NCI-H2196 (cell line): ENCODE measurements around the gene HSBP1L1.

Experiments
- DNase-seq: peaks from one replicate; lab custom pipeline; 2025; ENCODE audit not compliant: unreplicated experiment; lab: John Stamatoyannopoulos, UW

Gene HSBP1L1

DNA sequence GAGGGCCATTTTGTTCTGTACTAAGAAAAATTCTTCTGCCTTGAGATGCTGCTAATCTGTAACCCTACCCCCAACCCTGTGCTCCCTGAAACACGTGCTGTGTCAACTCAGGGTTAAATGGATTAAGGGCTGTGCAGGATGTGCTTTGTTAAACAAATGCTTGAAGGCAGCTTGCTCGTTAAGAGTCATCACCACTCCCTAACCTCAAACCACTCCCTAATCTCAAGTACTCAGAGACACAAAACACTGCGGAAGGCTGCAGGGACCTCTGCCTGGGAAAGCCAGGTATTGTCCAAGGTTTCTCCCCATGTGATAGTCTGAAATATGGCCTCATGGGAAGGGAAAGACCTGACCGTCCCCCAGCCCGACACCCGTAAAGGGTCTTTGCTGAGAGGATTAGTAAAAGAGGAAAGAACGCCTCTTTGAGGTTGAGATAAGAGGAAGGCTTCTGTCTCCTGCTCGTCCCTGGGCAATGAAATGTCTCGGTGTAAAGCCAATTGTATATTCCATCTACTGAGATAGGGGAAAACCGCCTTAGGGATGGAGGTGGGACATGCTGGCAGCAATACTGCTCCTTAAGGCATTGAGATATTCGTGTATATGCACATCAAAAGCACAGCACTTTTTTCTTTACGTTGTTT lies 4.2 kb upstream of the HSBP1L1 start:
- peak; percentile 45 for DNase-seq

DNA sequence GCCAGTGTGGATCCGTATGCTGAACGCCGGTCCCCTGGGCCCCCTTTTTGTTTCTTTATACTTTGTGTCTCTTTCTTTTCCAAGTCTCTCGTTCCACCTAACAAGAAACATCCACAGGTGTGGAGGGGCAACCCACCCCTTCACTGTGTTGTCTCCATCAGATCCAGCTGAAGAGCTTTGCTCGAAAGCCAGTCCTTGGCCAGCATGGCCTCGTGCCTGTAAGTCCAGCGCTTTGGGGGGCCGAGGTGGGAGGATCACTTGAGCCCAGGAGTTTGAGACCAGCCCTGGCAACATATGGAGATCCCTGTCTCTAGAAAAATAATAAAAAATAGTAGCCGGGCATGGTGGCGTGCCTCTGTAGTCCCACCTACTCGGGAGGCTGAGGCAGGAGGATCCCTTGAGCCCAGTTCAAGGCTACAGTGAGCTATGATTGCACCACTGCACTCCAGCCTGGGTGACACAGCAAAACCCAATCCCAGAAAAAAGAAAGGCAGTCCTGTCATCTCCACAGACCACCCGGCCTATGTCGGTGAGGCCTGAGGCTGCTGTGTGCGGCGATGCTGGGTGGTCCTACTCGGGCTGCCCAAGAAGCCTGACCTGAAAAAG lies 3.4 kb upstream of the HSBP1L1 start:
- DNase-seq = no peak

DNA sequence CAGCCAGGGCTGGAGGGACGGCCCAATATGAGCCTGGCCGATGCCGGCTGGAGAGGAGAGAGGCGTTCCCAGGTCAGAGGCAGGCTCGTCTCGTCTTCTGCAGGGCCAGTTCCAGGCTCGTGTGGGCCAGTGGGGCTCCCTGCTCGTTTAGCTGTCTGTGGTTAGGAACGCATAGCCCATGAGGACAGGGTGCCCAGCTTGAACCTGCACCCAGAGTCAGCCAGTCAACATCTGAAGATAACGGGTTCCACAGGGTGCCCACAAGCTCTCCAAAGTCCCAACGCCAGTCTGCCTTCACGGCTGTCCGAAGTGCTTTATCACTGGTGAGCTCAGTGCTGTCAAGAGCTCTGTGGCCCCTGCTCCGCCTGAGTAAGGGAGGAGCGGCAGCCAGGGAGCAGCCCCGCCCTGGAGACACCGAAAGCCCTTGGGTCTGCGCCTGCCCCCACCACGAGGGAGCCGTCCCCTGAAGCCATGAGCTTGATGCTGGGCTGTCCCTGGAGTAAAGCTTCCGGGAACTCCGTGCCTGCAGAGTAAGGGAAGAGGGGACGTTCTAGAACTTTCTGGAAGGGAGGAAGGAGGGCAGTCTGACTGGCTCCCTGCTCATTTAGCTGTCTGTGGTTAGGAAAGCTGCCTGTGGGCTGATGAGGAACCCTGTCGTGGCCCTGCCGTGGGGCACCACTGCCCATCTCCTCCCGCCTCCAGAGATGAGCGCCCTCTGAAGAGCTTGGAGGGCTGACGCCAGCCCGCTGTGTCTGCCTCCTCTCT lies 2.7 kb upstream of the HSBP1L1 start:
- DNase-seq = no peak

GRCh38 chr18:79962311-79962710 lies 2.1 kb upstream of the HSBP1L1 start:
- DNase-seq = no peak

DNA sequence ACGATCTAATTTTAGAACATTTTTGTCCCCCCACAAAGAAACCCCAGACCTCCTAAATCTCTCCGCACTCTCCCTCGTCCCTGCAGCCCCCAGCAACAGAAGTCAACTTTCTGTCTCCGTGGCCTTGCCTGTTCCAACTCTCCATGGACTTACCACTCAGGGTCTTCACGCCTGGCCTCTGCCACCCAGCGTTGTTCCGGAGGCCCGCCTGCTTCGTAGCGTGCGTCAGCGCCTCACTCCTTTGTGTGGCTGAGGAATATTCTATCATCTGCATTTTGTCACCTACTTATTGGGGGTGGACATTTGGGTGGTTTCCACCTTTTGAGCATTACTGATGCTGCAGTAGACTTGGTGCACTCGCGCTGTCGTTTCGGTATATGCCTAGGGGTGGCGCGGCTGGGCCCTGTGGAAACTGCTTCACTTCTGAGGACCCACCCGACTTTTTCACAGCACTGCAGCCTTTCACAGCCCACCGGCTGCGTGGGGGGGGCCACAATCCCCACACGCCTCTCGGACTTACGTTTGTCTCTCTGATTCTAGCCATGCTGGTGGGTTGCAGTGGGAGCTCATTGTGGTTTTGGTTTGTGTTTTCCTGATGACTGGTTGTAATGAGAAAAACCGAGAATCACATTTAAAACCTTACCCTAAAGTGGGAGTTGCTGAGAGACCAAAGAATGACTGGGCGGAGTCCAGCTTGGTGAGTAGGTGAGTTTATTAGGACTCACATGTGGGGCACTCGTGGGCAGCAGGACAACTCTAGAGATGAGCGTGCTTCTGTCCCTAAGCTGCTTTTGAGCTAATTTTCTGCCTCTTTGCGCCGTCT lies 1.4 kb upstream of the HSBP1L1 start:
- no peak for DNase-seq

DNA sequence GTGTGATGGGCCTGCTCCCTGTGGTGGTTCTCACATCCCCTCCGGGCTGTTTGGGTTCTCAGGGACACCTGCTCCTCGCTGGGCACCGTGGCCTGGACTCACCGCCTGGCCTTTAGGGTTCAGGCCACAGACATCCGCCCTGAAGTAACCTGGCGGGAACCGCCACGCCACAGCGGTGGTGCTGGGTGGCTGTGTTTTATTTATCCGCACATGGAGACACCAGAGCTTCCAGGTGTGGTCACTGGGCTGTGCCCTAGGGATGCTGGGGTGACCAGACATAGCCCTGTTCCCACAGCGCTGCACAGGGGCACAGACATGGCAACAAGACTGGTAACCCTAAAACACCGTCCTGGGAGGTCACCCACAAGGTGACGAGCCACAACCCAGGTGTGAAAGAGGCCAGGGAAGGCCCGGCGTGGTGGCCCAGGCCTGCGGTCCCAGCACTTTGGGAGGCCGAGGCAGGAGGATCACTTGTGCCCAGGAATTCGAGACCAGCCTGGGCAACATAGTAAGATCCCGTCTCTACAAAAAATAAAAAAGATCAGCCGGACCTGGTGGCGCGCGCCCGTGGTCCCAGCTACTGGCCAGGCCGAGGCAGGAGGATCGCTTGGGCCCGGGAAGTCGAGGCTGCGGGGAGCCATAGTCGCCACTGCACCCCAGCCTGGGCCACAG lies 649 bp upstream of the HSBP1L1 start:
- DNase-seq = no peak

GRCh38 chr18:79965119-79965902 lies 868 bp downstream of the HSBP1L1 start:
- DNase-seq = no peak

GRCh38 chr18:79970419-79971133 lies 6.1 kb downstream of the HSBP1L1 start:
- DNase-seq = no peak

- DNase-seq = no peak
These were observed 6.9 kb downstream of the HSBP1L1 start for GRCh38 chr18:79971211-79971952.

GRCh38 chr18:79971986-79972385 lies 7.5 kb downstream of the HSBP1L1 start:
- DNase-seq = no peak

DNA sequence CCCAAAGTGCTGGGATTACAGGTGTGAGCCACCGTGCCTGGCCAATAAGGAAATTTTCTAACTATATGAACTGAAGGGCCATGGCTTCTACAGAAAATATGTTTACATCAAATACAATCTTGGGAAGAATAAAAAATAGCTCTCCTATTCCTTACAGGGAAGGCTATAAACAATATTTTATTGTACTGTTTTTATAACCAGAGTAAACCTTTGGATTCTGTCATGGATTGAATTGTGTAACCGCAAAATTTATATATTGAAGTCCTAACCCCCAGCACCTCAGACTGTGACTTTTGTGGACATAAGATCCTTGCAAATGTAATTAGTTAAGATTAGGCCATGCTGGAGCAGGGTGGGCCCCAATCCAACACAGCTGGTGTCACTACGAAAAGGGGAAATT lies 8.3 kb downstream of the HSBP1L1 start:
- no peak for DNase-seq

DNA sequence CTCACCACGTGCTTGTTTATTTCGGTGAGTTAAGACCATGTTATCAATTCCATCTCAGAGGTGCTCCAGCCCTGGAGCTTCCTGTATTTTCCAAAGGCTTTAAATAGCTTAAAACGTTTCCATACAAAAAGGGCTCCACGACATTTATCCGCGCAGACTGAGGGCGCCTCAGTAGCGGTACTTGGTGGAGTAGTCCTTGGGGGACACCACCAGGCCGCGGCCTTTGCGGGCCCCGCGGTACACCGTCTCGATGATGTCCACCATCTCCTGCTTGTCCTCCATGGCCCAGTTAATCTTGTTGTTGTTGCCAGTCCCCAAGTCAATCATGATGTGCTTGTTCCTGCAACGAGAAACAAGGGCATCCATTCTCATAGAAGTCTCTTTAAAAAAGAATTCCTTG lies 9.1 kb downstream of the HSBP1L1 start:
- DNase-seq = no peak

- DNase-seq = no peak
These were observed 9.7 kb downstream of the HSBP1L1 start for GRCh38 chr18:79974025-79974654.

- DNase-seq = no peak
These were observed 10.6 kb downstream of the HSBP1L1 start for GRCh38 chr18:79975043-79975442.

GRCh38 chr18:79975985-79976680 lies 11.7 kb downstream of the HSBP1L1 start:
- no peak for DNase-seq

GRCh38 chr18:79979843-79980242 lies 15.4 kb downstream of the HSBP1L1 start:
- no peak for DNase-seq

DNA sequence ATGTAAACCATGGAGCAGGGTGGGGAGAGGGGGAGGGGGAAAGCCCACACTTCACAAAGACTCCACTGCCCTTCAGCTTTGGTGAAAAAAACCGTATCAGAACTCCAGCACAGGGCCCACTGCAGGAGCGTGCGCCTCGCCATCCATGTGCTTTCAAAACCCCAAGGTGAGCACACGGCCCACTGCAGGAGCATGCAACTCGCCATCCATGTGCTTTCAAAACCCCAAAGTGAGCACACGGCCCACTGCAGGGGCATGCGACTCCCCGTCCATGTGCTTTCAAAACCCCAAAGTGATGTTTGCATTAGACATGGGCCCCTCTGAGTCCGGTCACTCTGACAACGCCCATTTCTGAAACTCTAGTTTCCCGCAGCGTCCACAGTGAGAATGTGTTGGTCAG lies 16.1 kb downstream of the HSBP1L1 start:
- no peak for DNase-seq

DNA sequence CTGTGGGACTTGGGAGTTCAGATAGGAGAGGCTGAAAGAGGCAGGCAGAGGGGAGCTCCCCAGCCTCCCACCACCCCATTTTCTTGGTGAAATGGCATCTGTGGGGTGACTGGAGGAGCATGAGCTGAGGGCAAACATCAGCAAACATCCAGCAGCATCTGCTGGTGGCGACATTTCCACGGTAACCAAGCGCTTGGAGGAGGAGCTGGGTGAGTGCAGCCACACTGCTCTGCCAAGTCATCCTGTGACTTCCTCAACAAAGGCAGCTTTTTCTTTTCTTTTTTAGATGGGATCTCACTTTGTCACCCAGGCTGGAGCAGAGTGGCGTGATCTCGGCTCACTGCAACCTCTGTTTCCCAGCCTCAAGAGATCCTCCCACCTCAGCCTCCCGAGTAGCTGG lies 18.3 kb downstream of the HSBP1L1 start:
- DNase-seq = peak; percentile 40
